Measurements from ENCODE around the gene RCOR1.

RCOR1 gene

DNA sequence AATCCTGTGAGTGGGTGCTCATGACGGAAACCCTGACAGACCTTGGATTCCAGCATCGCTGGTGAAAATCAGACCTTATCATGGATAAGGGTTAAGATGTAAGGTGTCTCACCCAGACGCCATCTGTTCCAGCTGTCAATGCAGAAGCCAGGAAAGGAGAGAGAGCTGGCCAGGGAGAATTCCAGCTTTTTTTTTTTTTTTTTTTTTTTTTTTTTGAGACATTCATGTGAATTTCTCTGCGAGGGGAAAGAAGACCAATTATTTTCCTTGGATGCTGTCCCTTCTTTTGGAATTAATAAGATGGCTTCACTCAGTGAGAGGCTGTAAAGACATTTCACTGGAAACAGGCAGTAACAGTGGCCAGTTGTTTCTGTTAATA lies 186.6 kb downstream of the RCOR1 start:
- DNase-seq, result no peak

DNA sequence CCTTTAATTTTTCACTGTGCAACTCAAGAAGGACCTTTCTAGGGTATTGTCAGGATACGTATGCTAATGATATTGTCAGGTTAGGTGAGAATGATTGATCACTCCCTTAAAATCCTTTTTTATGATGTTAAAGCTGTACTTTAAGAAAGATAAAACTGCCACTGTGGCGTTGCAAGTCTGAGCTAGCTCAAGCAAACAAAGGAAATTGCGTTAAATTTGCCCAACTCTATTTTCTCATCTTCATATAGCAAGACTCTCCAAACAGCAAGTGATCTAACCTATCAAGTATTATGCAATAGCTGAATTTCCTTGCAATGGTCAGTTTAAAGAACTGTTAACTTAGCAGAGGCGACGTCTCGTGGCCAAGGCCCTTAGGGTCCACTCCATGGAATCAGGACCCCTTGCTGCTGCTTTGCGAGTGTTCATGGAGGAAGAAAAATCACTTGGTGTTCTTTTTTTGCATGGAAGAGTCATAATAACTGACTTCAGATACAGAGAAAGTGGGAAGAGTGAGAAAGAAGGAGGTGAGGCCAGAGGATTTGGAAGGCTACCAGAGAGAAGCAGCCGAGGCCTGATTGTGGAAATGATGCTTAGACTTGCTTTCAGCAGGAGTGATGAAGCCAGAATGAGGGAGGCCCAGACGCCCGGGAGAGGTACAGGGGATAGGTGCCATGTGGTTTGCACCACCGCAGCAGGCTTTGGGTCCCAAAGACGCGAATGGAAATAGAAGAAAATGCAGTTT lies 187.3 kb downstream of the RCOR1 start:
- DNase-seq, result peak; percentile 97
